ENCODE measurements around the gene RAB40B. TPM values are rescaled to one million over a fixed set of nuclear protein-coding genes. Genes with fewer than 3 reads are reported as not detected.

RAB40B gene
- total RNA-seq, 2 donors from 2014 or later, result 18.2 to 39.9 TPM

DNA sequence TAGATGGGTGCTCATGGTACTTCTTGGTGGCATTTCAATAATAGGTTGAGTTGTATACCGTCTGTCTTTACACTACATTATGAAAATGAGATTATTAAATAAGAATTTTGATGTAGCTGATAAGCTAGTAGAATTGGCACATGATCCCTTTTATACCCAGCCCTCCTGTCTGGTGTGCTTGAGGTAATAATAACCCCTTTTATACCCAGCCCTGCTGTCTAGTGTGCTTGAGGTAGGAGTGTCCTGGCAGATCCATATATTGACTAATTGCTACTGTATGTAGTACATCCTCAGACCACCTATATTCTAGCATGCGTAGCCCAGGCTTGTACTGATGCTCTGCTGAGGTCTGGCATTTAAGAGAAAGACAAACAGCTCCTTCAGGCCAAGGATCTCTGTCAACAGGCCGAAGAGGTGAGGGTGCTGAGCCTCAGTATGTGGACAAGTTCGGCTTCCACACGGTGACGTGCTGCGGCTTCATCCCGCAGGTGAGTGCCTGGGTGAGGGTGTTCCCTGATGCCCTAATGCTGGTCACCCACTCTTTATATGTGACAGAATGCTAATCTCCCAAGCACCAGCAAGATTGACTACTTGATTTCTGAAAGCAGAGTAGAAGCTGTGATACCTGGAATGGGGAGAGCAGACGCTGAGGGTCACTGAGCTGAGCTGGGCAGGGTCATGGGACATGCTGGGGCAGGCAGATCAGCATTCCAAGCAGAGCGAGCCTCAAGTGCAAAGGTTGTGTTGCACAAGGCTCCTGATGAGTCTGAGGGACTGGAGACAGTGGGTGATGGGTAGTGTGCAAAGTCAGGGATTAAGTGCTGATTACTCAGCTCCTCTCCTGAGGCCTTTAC, 42.6 kb upstream of the RAB40B start:
- Histone ChIP-seq H3K36me3 (replicated peaks in 1 of 2; ENCODE audit: insufficient read depth in 1 of 2, low read depth in 2 of 2) (peaks cover 11 to 14% of the 10 kb centered on the region in 2 donors), H3K9me3 (no peaks in the 10 kb centered on the region), H3K27ac (no peak overlapping the region), H3K4me3 (no peak overlapping the region), H3K4me1 (peaks cover 25% of the 10 kb centered on the region), H3K27me3 (no peaks in the 10 kb centered on the region)
- 97 to 98% methylated on average over 8 to 10 of the region's 10 CpGs for WGBS, 2 donors
- DNase-seq, result no peak
- no peak for ATAC-seq
- TF ChIP-seq POLR2A (IDR thresholded peaks at IDR 0.05) (no peak), CTCF (IDR thresholded peaks at IDR 0.05) (no peak)
- intact Hi-C loops (cut with DNase I), result no loop called here

- no peak for ATAC-seq
- Histone ChIP-seq H3K4me3 (no peak overlapping the region), H3K9me3 (no peaks in the 10 kb centered on the region), H3K27me3 (no peaks in the 10 kb centered on the region), H3K36me3 (replicated peaks in 1 of 2; ENCODE audit: insufficient read depth in 1 of 2, low read depth in 2 of 2) (peaks cover 11 to 14% of the 10 kb centered on the region in 2 donors), H3K27ac (peak overlapping the region in 2 of 4 donors; percentile 1 to 12), H3K4me1 (peaks cover 36% of the 10 kb centered on the region)
- intact Hi-C loops (cut with DNase I), result no loop called here
- TF ChIP-seq POLR2A (IDR thresholded peaks at IDR 0.05) (no peak), CTCF (IDR thresholded peaks at IDR 0.05) (no peak)
- 58 to 60% methylated on average over 15 to 26 of the region's 26 CpGs for whole genome bisulfite sequencing, 2 donors
- peak; percentile 31 to 75 (median 64) for DNase-seq
Measured at GRCh38 chr17:82737967-82738877, 39.7 kb upstream of the RAB40B start.

GRCh38 chr17:82736511-82737185, 38.1 kb upstream of the RAB40B start:
- Histone ChIP-seq H3K36me3 (replicated peaks in 1 of 2; ENCODE audit: insufficient read depth in 1 of 2, low read depth in 2 of 2) (peaks cover 11 to 14% of the 10 kb centered on the region in 2 donors), H3K9me3 (no peaks in the 10 kb centered on the region), H3K27ac (peak overlapping the region in 2 of 4 donors; percentile 59 to 82), H3K4me1 (peaks cover 36% of the 10 kb centered on the region), H3K27me3 (no peaks in the 10 kb centered on the region), H3K4me3 (no peak overlapping the region)
- ATAC-seq, result no peak
- WGBS, 2 donors, result 54 to 61% methylated on average over 7 to 18 of the region's 18 CpGs
- TF ChIP-seq POLR2A (IDR thresholded peaks at IDR 0.05) (no peak), CTCF (IDR thresholded peaks at IDR 0.05) (no peak)
- DNase-seq, result no peak
- intact Hi-C loops (cut with DNase I), result no loop called here

DNA sequence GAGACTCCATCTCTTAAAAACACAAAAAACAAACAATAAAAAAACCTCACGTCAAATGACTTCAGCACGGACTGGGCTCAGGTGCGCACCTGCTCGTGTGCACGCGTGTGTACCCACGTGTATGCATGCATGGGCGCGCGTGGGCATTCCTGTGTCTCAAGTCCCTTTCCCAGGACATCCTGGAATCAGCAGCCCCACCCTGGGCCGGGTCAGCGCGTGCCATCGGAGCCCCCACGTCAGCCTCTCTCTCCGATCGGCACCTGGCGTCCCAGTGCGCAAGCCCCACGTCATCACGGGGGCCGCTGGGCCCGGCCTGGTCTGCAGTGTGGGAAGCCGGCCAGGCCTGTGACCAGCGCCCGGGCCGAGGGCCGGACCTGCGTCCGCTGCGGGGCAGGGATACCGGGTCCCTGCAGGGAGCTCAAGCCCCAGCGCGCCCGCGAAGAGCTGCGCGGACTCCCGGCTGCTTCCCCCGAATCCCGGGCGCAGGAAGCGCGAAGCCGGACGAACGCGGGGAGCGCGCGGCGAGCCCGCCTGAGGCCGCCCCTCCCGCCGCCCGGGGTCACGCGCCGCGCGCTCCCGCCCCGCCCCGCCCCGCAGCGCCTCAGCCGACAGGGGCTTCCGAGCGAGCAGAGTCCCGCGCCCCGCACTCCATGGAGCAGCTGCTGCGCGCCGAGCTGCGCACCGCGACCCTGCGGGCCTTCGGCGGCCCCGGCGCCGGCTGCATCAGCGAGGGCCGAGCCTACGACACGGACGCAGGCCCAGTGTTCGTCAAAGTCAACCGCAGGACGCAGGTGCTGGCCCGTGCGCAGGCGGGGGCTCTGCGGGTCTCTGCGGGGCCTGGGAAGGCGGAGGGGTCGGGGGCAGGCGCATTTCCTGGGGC, 36.7 kb upstream of the RAB40B start, which contains the start of gene FN3K:
TSS of gene FN3K (plus strand) at position 629 of the 880 bp plus-strand sequence. CDS start at position 651, 22 bp downstream.
- DNase-seq, result peak; percentile 67 to 80 (median 72)
- H3K4me1 ChIP-seq, result peaks cover 36% of the 10 kb centered on the region
- peak; percentile 79 for ATAC-seq
- intact Hi-C loops (cut with DNase I), result no loop called here
- H3K9me3 ChIP-seq, result no peaks in the 10 kb centered on the region
- peaks cover 0 to 7% of the 10 kb centered on the region in 2 donors for H3K36me3 ChIP-seq (replicated peaks in 1 of 2; ENCODE audit: insufficient read depth in 1 of 2, low read depth in 2 of 2)
- no peaks in the 10 kb centered on the region for H3K27me3 ChIP-seq
- WGBS, 2 donors, result 0 to 2% methylated on average over 11 to 96 of the region's 101 CpGs
- H3K27ac ChIP-seq, result peak within 1 kb of the TSS; percentile 46 to 82 (median 65)
- no peak for TF ChIP-seq CTCF (IDR thresholded peaks at IDR 0.05)
- peak; percentile 55 to 69 (median 61) for TF ChIP-seq POLR2A (IDR thresholded peaks at IDR 0.05)
- peak within 1 kb of the TSS; percentile 51 to 56 for H3K4me3 ChIP-seq
